ENCODE data around the gene PEAK1. TPM values are rescaled to one million over a fixed set of nuclear protein-coding genes. Genes with fewer than 3 reads are reported as not detected.

PEAK1 gene
- total RNA-seq, 2 experiments from 2014 or later, result 6.0 to 10.8 TPM

- Histone ChIP-seq H3K79me2 (ENCODE audit: insufficient read depth, low read depth, low read length) (no peaks in the 10 kb centered on the region), H3K4me3 (ENCODE audit: low read depth, low read length, poor library complexity, severe bottlenecking) (no peak overlapping the region), H3K4me1 (ENCODE audit: insufficient read depth, low read length, poor library complexity, severe bottlenecking) (peaks cover 15% of the 10 kb centered on the region), H3K36me3 (ENCODE audit: insufficient read depth, low read length) (peaks cover 25% of the 10 kb centered on the region), H2AFZ (ENCODE audit: low read length) (no peak overlapping the region), H3K9me2 (ENCODE audit: insufficient read depth, low read length) (no peaks in the 10 kb centered on the region), H4K20me1 (ENCODE audit: insufficient read depth, low read length) (no peaks in the 10 kb centered on the region), H3K27ac (ENCODE audit: low read depth, low read length, poor library complexity, severe bottlenecking) (no peak overlapping the region), H3K9me3 (ENCODE audit: low read length) (no peaks in the 10 kb centered on the region), H3K4me2 (ENCODE audit: low read length) (no peak overlapping the region)
- intact Hi-C loops (cut with micrococcal nuclease; ENCODE audit: unreplicated experiment), result no loop called here
- POLR2A ChIA-PET, result interaction anchor here (1.8 kb wide), 1 partner anchor 12 kb away, joined by 4 read pairs; no protein-coding TSS in a partner anchor
- TF ChIP-seq CTCF (conservative IDR thresholded peaks at IDR 0.05; ENCODE audit: low read length) (no peak), EZH2phosphoT487 (IDR thresholded peaks at IDR 0.05; ENCODE audit: borderline replicate concordance, low read depth, low read length) (no peak)
- CTCF ChIA-PET (ENCODE audit: unreplicated experiment), result no interaction called here
- BruUV-seq (replicated peaks), result no TSS peak
- no peak for DNase-seq (ENCODE audit: low spot score)
Measured at GRCh38 chr15:77456746-77457145, 36.8 kb upstream of the PEAK1 start.

GRCh38 chr15:77455696-77456321, 35.9 kb upstream of the PEAK1 start:
- Histone ChIP-seq H3K79me2 (ENCODE audit: insufficient read depth, low read depth, low read length) (no peaks in the 10 kb centered on the region), H2AFZ (ENCODE audit: low read length) (no peak overlapping the region), H3K4me3 (ENCODE audit: low read depth, low read length, poor library complexity, severe bottlenecking) (no peak overlapping the region), H4K20me1 (ENCODE audit: insufficient read depth, low read length) (no peaks in the 10 kb centered on the region), H3K9me3 (ENCODE audit: low read length) (no peaks in the 10 kb centered on the region), H3K4me2 (ENCODE audit: low read length) (no peak overlapping the region), H3K36me3 (ENCODE audit: insufficient read depth, low read length) (peaks cover 28% of the 10 kb centered on the region), H3K27ac (ENCODE audit: low read depth, low read length, poor library complexity, severe bottlenecking) (no peak overlapping the region), H3K4me1 (ENCODE audit: insufficient read depth, low read length, poor library complexity, severe bottlenecking) (peaks cover 15% of the 10 kb centered on the region), H3K9me2 (ENCODE audit: insufficient read depth, low read length) (no peaks in the 10 kb centered on the region)
- TF ChIP-seq CTCF (conservative IDR thresholded peaks at IDR 0.05; ENCODE audit: low read length) (no peak), EZH2phosphoT487 (IDR thresholded peaks at IDR 0.05; ENCODE audit: borderline replicate concordance, low read depth, low read length) (no peak)
- no peak for DNase-seq (ENCODE audit: low spot score)
- no TSS peak for BruUV-seq (replicated peaks)
- intact Hi-C loops (cut with micrococcal nuclease; ENCODE audit: unreplicated experiment), result no loop called here
- POLR2A ChIA-PET, result no interaction called here
- CTCF ChIA-PET (ENCODE audit: unreplicated experiment), result no interaction called here

- Histone ChIP-seq H2AFZ (ENCODE audit: low read length) (no peak overlapping the region), H3K79me2 (ENCODE audit: insufficient read depth, low read depth, low read length) (no peaks in the 10 kb centered on the region), H3K4me2 (ENCODE audit: low read length) (no peak overlapping the region), H3K27ac (ENCODE audit: low read depth, low read length, poor library complexity, severe bottlenecking) (no peak overlapping the region), H3K4me1 (ENCODE audit: insufficient read depth, low read length, poor library complexity, severe bottlenecking) (peaks cover 15% of the 10 kb centered on the region), H3K4me3 (ENCODE audit: low read depth, low read length, poor library complexity, severe bottlenecking) (no peak overlapping the region), H3K36me3 (ENCODE audit: insufficient read depth, low read length) (peaks cover 26% of the 10 kb centered on the region), H3K9me2 (ENCODE audit: insufficient read depth, low read length) (no peaks in the 10 kb centered on the region), H4K20me1 (ENCODE audit: insufficient read depth, low read length) (no peaks in the 10 kb centered on the region), H3K9me3 (ENCODE audit: low read length) (no peaks in the 10 kb centered on the region)
- no peak for DNase-seq (ENCODE audit: low spot score)
- POLR2A ChIA-PET, result interaction anchor here (0.6 kb wide), 1 partner anchor 26 kb away, joined by 5 read pairs; no protein-coding TSS in a partner anchor
- CTCF ChIA-PET (ENCODE audit: unreplicated experiment), result no interaction called here
- intact Hi-C loops (cut with micrococcal nuclease; ENCODE audit: unreplicated experiment), result no loop called here
- no TSS peak for BruUV-seq (replicated peaks)
- no peak for TF ChIP-seq EZH2phosphoT487 (IDR thresholded peaks at IDR 0.05; ENCODE audit: borderline replicate concordance, low read depth, low read length)
- no peak for TF ChIP-seq CTCF (conservative IDR thresholded peaks at IDR 0.05; ENCODE audit: low read length)
Measured at GRCh38 chr15:77454951-77455350, 35.0 kb upstream of the PEAK1 start.

Measured in OCI-LY7 (cell line).